A549 treated with AZD9567 at 1 μM for 4 hours (cell line): Measurements from ENCODE around the gene HSPB6. TPM values are rescaled to one million over a fixed set of nuclear protein-coding genes. Genes with fewer than 3 reads are reported as not detected.

ENCODE experiments used
- total RNA-seq: library from RNA; stranded (reverse); fragments of 200-300 nt; extraction: Qiagen RNA extraction; gene quantifications from 5 replicates; pipeline ENCODE4 v1.2.3, GENCODE V29; 2022; ENCODE audit not compliant: insufficient read depth

Gene HSPB6
- 0.28 to 0.42 TPM (median 0.36 TPM) in 4 of 5 replicates, not detected in the other for total RNA-seq

GRCh38 chr19:35756377-35757230 lies at the start of gene HSPB6:
Gene HSPB6, minus strand, starts transcription at chr19:35757029. Its CDS starts 21 bp downstream, at chr19:35757008.

GRCh38 chr19:35775298-35776101 lies 18.7 kb upstream of the HSPB6 start, which contains the start of gene ARHGAP33:
Gene ARHGAP33, plus strand, starts transcription at chr19:35775564. Its CDS starts 95 bp downstream, at chr19:35775659.

GRCh38 chr19:35757749-35758608 lies 1.1 kb upstream of the HSPB6 start, which contains the start of gene PROSER3:
Gene PROSER3, plus strand, starts transcription at chr19:35758176. Its CDS starts 40 bp downstream, at chr19:35758216.

GRCh38 chr19:35748106-35749020 lies 8.5 kb downstream of the HSPB6 start, which contains the start of gene LIN37:
Gene LIN37, plus strand, starts transcription at chr19:35748576. Its CDS starts 149 bp downstream, at chr19:35748725.

GRCh38 chr19:35745328-35746086 lies 11.3 kb downstream of the HSPB6 start, which contains the start of the genes PSENEN and U2AF1L4:
Gene PSENEN, plus strand, starts transcription at chr19:35745651. Its CDS starts 280 bp downstream, at chr19:35745931.
Gene U2AF1L4, minus strand, starts transcription at chr19:35745418. Its CDS starts 27 bp downstream, at chr19:35745391.

GRCh38 chr19:35742121-35742724 lies 14.6 kb downstream of the HSPB6 start, which contains the start of gene IGFLR1:
Gene IGFLR1, minus strand, starts transcription at chr19:35742452. Its CDS starts 1,272 bp downstream, at chr19:35741180.

GRCh38 chr19:35717665-35718344 lies 39.0 kb downstream of the HSPB6 start, which contains the start of gene KMT2B:
Gene KMT2B, plus strand, starts transcription at chr19:35718003. Its CDS starts 16 bp downstream, at chr19:35718019.

Other genes with a start within 250 kb of the HSPB6 start
- 32.2 to 38.6 TPM (median 34.4 TPM) in 5 replicates for gene DMKN, start 243.4 kb downstream of the HSPB6 start, total RNA-seq
- 1.9 to 3.2 TPM (median 2.6 TPM) in 5 replicates for gene SBSN, start 228.7 kb downstream of the HSPB6 start, total RNA-seq
- 0.10 to 0.15 TPM in 2 of 5 replicates, not detected in the others for gene GAPDHS, start 223.6 kb downstream of the HSPB6 start, total RNA-seq
- gene TMEM147, start 211.4 kb downstream of the HSPB6 start, total RNA-seq, result 340 to 440 TPM (median 431 TPM) in 5 replicates
- gene ATP4A, start 193.4 kb downstream of the HSPB6 start, total RNA-seq, result 0.07 to 0.08 TPM in 2 of 5 replicates, not detected in the others
- gene PMIS2, start 170.9 kb downstream of the HSPB6 start, total RNA-seq, result not detected in 5 replicates
- gene HAUS5, start 144.3 kb downstream of the HSPB6 start, total RNA-seq, result 7.1 to 16.9 TPM (median 15.8 TPM) in 5 replicates
- 134 to 209 TPM (median 196 TPM) in 5 replicates for gene RBM42, start 128.0 kb downstream of the HSPB6 start, total RNA-seq
- gene ETV2, start 115.3 kb downstream of the HSPB6 start, total RNA-seq, result 1.8 to 3.6 TPM (median 2.4 TPM) in 4 of 5 replicates, not detected in the other
- 1,345 to 2,265 TPM (median 1,386 TPM) in 5 replicates for gene COX6B1, start 108.7 kb downstream of the HSPB6 start, total RNA-seq
- 0.75 to 1.1 TPM (median 0.86 TPM) in 4 of 5 replicates, not detected in the other for gene UPK1A, start 90.5 kb downstream of the HSPB6 start, total RNA-seq
- not detected in 5 replicates for gene ZBTB32, start 52.5 kb downstream of the HSPB6 start, total RNA-seq
- gene KMT2B, start 39.0 kb downstream of the HSPB6 start, total RNA-seq, result 56.0 to 66.5 TPM (median 61.9 TPM) in 5 replicates
- gene IGFLR1, start 14.6 kb downstream of the HSPB6 start, total RNA-seq, result 12.6 to 17.0 TPM (median 12.9 TPM) in 5 replicates
- gene U2AF1L4, start 11.6 kb downstream of the HSPB6 start, total RNA-seq, result 14.5 to 26.3 TPM (median 25.6 TPM) in 5 replicates
- 259 to 313 TPM (median 277 TPM) in 5 replicates for gene PSENEN, start 11.4 kb downstream of the HSPB6 start, total RNA-seq
- 22.9 to 57.3 TPM (median 27.5 TPM) in 5 replicates for gene LIN37, start 8.5 kb downstream of the HSPB6 start, total RNA-seq
- 23.3 to 34.4 TPM (median 28.2 TPM) in 5 replicates for gene PROSER3, start 1.1 kb upstream of the HSPB6 start, total RNA-seq
- gene ARHGAP33, start 18.5 kb upstream of the HSPB6 start, total RNA-seq, result 5.6 to 17.7 TPM (median 8.4 TPM) in 5 replicates
- gene PRODH2, start 55.8 kb upstream of the HSPB6 start, total RNA-seq, result 0.22 to 0.40 TPM (median 0.32 TPM) in 4 of 5 replicates, not detected in the other
- 0.47 to 0.70 TPM (median 0.57 TPM) in 4 of 5 replicates, not detected in the other for gene NPHS1, start 95.5 kb upstream of the HSPB6 start, total RNA-seq
- gene KIRREL2, start 99.9 kb upstream of the HSPB6 start, total RNA-seq, result 0.39 to 0.61 TPM (median 0.49 TPM) in 4 of 5 replicates, not detected in the other
- 58.7 to 97.2 TPM (median 91.0 TPM) in 5 replicates for gene APLP1, start 111.5 kb upstream of the HSPB6 start, total RNA-seq
- gene NFKBID, start 143.5 kb upstream of the HSPB6 start, total RNA-seq, result 3.0 to 9.9 TPM (median 8.2 TPM) in 5 replicates
- gene HCST, start 145.5 kb upstream of the HSPB6 start, total RNA-seq, result 0.25 to 0.67 TPM (median 0.50 TPM) in 4 of 5 replicates, not detected in the other
- 0.17 TPM in 1 of 5 replicates, not detected in the others for gene TYROBP, start 151.3 kb upstream of the HSPB6 start, total RNA-seq
- gene LRFN3, start 179.3 kb upstream of the HSPB6 start, total RNA-seq, result 14.2 to 23.4 TPM (median 21.3 TPM) in 5 replicates
- 25.6 to 52.9 TPM (median 51.2 TPM) in 5 replicates for gene SDHAF1, start 238.2 kb upstream of the HSPB6 start, total RNA-seq